Lower leg skin (tissue), 4 donors: Measurements from ENCODE around the gene ZNF224. TPM values are rescaled to one million over a fixed set of nuclear protein-coding genes. Genes with fewer than 3 reads are reported as not detected.
"Not testable (repeated sequence)": the region's sequence is repeated elsewhere in the genome, so short reads cannot be mapped to it uniquely, and the experiment has no call there.

Source experiments
- DNase-seq, 2 donors: peaks; one replicate each; pipeline ENCODE4 v3.0.0-alpha.2; 2019; ENCODE audit warnings: low spot score in 2 of 2
- H3K4me3 ChIP-seq: fragments of 200-600 bp; sonication (generic); 2 replicates; pipeline ENCODE4 v1.5.1; 2017; ENCODE audit warnings: mild to moderate bottlenecking, low read depth; ENCODE audit not compliant: poor library complexity, severe bottlenecking
- CTCF ChIP-seq, 3 donors: fragments of 450-650 bp; IDR thresholded peaks; one replicate each; pipeline ENCODE4 v1.5.1; 2016; ENCODE audit warnings: antibody characterized with exemption in 3 of 3, mild to moderate bottlenecking in 3 of 3, moderate library complexity in 2 of 3
- POLR2A ChIP-seq, 2 donors: fragments of 450-650 bp; IDR thresholded peaks; one replicate each; pipeline ENCODE4 v1.6.1; 2016 to 2017; ENCODE audit warnings: antibody characterized with exemption in 2 of 2, mild to moderate bottlenecking in 1 of 2, moderate library complexity in 1 of 2
- WGBS, 2 donors: methylation state at CpG; one replicate each; pipeline ENCODE4 v1.1.5; 2018; 5-methylcytosine and 5-hydroxymethylcytosine counted together
- intact Hi-C: fragments of 100-400 bp; cut with DNase I; formaldehyde crosslinking; loops from one replicate; pipeline ENCODE4 v1.15.0; 2023; ENCODE audit warnings: low total_unique reads
- total RNA-seq, 4 donors: library from RNA; depleted of rRNA; stranded (reverse); fragments of >200 nt; gene quantifications; one replicate each; pipeline ENCODE4 v1.1.0, GENCODE V29; 2016

Gene ZNF224
- total RNA-seq, 4 donors from 2014 or later = 12.5 to 27.1 (median 20.3) TPM

- peak within 1 kb of the TSS; percentile 68 for H3K4me3 ChIP-seq
- DNase-seq = peak; percentile 98 to 99
- WGBS, 2 donors = 0 to 1% methylated on average over 35 to 43 of the region's 44 CpGs
- TF ChIP-seq POLR2A (IDR thresholded peaks at IDR 0.05) (no peak), CTCF (IDR thresholded peaks at IDR 0.05) (no peak)
- intact Hi-C loops = no loop called here
Measured at GRCh38 chr19:44113138-44113783, 19.1 kb downstream of the ZNF224 start, which contains the start of gene ZNF225. Gene ZNF225 (plus strand): TSS chr19:44113399. CDS start chr19:44115828, 2,429 bp downstream.

- DNase-seq = peak; percentile 21 to 86
- no peak for TF ChIP-seq POLR2A (IDR thresholded peaks at IDR 0.05)
- intact Hi-C loops = no loop called here
- WGBS, 2 donors = 2% methylated on average over 18 of the region's 18 CpGs
- peak overlapping the region; percentile 68 for H3K4me3 ChIP-seq
Measured at GRCh38 chr19:44113784-44114390, 19.7 kb downstream of the ZNF224 start.

- H3K4me3 ChIP-seq, intact Hi-C loops, DNase-seq: not testable (repeated sequence)
- 95 to 97% methylated on average over 4 of the region's 4 CpGs for WGBS, 2 donors
Measured at GRCh38 chr19:44121162-44121561, 27.0 kb downstream of the ZNF224 start.

GRCh38 chr19:44131955-44132354, 37.8 kb downstream of the ZNF224 start:
- 95 to 97% methylated on average over 5 of the region's 5 CpGs for whole genome bisulfite sequencing, 2 donors
- no peak for DNase-seq
- no peak overlapping the region for H3K4me3 ChIP-seq
- intact Hi-C loops = no loop called here
- TF ChIP-seq CTCF (IDR thresholded peaks at IDR 0.05) (no peak), POLR2A (IDR thresholded peaks at IDR 0.05) (no peak)

- 0 to 1% methylated on average over 27 to 42 of the region's 52 CpGs for WGBS, 2 donors
- peak; percentile 82 to 93 for DNase-seq
- TF ChIP-seq CTCF (IDR thresholded peaks at IDR 0.05) = no peak
- no peak for TF ChIP-seq POLR2A (IDR thresholded peaks at IDR 0.05)
- intact Hi-C loops = no loop called here
- H3K4me3 ChIP-seq = peak within 1 kb of the TSS; percentile 95
Measured at GRCh38 chr19:44141191-44142058, 47.3 kb downstream of the ZNF224 start, which contains the start of gene ZNF234. Gene ZNF234 (plus strand): TSS chr19:44141554. CDS start chr19:44144633, 3,079 bp downstream.

GRCh38 chr19:44142059-44142433, 47.9 kb downstream of the ZNF224 start:
- H3K4me3 ChIP-seq = peak overlapping the region; percentile 95
- no peak for TF ChIP-seq CTCF (IDR thresholded peaks at IDR 0.05)
- DNase-seq = no peak
- WGBS, 2 donors = 8 to 11% methylated on average over 11 to 13 of the region's 13 CpGs
- intact Hi-C loops = no loop called here
